Measurements from ENCODE around the gene ECPAS.
"Not testable (repeated sequence)": the region's sequence is repeated elsewhere in the genome, so short reads cannot be mapped to it uniquely, and the experiment has no call there.

Gene ECPAS

DNA sequence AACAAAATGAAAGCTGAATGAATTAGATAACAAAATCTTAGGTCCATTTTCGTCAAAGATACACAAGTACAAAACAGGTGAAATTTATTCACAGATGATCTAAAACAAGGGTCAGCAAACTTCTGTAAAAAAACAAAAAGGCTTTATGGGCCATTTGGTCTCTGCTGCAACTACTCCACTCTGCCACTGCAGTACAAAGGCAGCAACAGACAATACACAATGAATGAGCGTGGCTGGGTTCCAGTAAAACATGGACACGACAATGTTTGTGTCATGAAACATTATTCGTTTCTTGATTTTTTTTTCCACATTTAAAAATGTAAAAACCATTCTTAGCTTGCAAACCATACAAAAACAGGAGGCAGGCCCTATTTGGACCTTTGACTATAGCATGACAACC is 71.9 kb downstream of the ECPAS start:
- Mint-ChIP-seq H3K27ac (no peak overlapping the region), H3K36me3 (ENCODE audit: low read depth) (peaks cover 97% of the 10 kb centered on the region), H3K4me1 (ENCODE audit: low read depth) (no peaks in the 10 kb centered on the region), H3K9me3 (peaks cover 5% of the 10 kb centered on the region), H3K27me3 (no peaks in the 10 kb centered on the region), H3K4me3 (no peak overlapping the region)
- DNase-seq, result no peak

DNA sequence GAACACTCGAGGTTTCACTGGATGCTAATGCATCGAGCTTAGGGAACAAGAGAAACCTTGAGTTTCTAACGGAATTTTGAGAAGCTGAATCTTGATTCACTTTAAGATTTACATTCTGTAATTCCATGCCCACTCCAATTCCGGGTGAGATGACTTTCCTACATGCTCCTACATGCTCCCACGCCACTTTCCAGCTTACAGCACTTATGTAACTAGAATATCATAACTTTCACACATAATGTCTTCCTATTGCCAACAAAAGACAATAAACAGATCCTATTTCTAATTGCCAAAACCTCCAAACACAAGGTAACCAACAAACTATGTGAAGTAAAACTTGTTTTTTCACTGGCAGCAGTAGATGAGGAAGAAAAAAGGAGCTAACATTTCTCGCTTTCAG is 72.9 kb downstream of the ECPAS start:
- Mint-ChIP-seq H3K4me3 (no peak overlapping the region), H3K36me3 (ENCODE audit: low read depth) (peaks cover 97% of the 10 kb centered on the region), H3K27ac (peak overlapping the region; percentile 28), H3K9me3 (peaks cover 5% of the 10 kb centered on the region), H3K27me3 (no peaks in the 10 kb centered on the region), H3K4me1 (ENCODE audit: low read depth) (no peaks in the 10 kb centered on the region)
- no peak for DNase-seq

DNA sequence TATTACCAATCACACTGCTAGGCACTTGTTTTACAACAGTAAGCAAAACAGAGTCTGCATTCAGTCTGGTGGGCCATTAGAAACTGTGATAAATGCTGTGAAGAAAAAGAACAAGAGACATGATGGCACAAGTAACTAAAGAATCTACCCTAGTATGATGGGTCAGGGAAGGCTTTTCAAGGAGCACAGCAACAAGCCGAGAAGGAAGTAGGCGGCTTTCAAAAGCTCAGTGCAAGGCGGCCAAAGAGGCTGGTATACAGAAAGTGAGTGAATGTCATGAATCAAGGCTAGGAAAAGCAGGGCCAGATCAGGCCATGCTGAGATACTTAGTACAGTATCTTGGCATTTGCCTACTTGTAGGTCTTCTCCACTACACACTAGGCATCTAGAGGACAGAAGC is 76.4 kb downstream of the ECPAS start:
- Mint-ChIP-seq H3K36me3 (ENCODE audit: low read depth) (peaks cover 98% of the 10 kb centered on the region), H3K9me3 (peaks cover 18% of the 10 kb centered on the region), H3K27ac (no peak overlapping the region), H3K4me1 (ENCODE audit: low read depth) (no peaks in the 10 kb centered on the region), H3K27me3 (no peaks in the 10 kb centered on the region), H3K4me3 (no peak overlapping the region)
- DNase-seq, result no peak

DNA sequence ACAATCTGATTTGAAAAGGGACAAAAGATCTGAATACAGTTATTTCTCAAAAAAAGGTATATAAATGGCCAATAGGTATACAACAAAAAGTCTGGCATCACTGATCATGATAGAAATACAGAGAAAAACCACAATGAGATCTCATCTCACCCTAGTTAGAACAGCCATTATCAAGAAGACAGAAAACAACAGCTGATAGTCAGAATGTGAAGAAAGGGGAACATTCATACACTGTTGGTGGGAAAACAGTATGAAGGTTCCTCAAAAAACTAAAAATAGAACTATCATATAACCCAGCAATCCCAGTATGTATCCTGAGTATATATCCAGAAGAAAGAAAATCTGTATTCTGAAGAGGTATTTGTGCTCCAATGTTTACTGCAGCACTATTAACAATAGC is 78.5 kb downstream of the ECPAS start:
- no peak overlapping the region for H3K27ac Mint-ChIP-seq
- peaks cover 99% of the 10 kb centered on the region for H3K36me3 Mint-ChIP-seq (ENCODE audit: low read depth)
- no peaks in the 10 kb centered on the region for H3K4me1 Mint-ChIP-seq (ENCODE audit: low read depth)
- peaks cover 36% of the 10 kb centered on the region for H3K9me3 Mint-ChIP-seq
- no peak for DNase-seq
- H3K4me3 Mint-ChIP-seq, result no peak overlapping the region
- no peaks in the 10 kb centered on the region for H3K27me3 Mint-ChIP-seq

DNA sequence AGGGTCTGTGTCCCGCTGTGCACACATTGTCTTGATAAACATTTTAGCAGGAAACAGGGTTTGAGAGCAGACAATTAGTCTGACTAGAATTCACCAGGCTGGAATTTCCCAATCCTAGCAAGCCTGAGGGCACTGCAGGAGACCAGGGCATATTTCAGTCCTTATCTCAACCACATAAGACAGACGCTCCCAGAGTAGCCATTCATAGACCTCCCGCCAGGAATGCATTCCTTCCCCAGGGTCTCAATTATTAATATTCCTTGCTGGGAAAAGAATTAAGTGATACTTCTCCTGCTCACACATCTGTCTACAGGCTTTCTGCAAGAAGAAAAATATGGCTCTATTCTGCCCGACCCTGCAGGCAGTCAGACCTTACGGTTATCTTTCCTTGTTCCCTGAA is 82.7 kb downstream of the ECPAS start:
- not testable (repeated sequence) for H3K27me3 Mint-ChIP-seq; H3K4me3 Mint-ChIP-seq; H3K27ac Mint-ChIP-seq; H3K4me1 Mint-ChIP-seq (ENCODE audit: low read depth); DNase-seq
- Mint-ChIP-seq H3K36me3 (ENCODE audit: low read depth) (peaks cover 86% of the 10 kb centered on the region), H3K9me3 (peaks cover 34% of the 10 kb centered on the region)

DNA sequence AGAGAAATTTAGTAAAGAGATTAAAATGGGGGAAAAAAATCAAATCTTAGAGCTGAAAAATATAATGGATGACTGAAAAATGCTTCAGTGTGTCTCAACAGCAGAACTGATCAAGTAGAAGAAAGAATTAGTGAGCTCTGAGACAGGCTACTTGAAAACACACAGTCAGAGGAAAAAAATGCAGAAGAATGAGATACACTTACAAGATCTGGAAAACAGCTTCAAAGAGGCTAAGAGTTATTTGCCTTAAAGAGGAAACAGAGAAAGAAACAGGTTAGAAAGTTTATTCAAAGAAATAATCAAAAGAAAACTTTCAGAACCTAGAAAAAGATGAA is 83.7 kb downstream of the ECPAS start:
- H3K4me1 Mint-ChIP-seq (ENCODE audit: low read depth), result no peaks in the 10 kb centered on the region
- DNase-seq, result no peak
- H3K9me3 Mint-ChIP-seq, result peaks cover 29% of the 10 kb centered on the region
- no peak overlapping the region for H3K27ac Mint-ChIP-seq
- H3K27me3 Mint-ChIP-seq, result no peaks in the 10 kb centered on the region
- no peak overlapping the region for H3K4me3 Mint-ChIP-seq
- peaks cover 77% of the 10 kb centered on the region for H3K36me3 Mint-ChIP-seq (ENCODE audit: low read depth)

DNA sequence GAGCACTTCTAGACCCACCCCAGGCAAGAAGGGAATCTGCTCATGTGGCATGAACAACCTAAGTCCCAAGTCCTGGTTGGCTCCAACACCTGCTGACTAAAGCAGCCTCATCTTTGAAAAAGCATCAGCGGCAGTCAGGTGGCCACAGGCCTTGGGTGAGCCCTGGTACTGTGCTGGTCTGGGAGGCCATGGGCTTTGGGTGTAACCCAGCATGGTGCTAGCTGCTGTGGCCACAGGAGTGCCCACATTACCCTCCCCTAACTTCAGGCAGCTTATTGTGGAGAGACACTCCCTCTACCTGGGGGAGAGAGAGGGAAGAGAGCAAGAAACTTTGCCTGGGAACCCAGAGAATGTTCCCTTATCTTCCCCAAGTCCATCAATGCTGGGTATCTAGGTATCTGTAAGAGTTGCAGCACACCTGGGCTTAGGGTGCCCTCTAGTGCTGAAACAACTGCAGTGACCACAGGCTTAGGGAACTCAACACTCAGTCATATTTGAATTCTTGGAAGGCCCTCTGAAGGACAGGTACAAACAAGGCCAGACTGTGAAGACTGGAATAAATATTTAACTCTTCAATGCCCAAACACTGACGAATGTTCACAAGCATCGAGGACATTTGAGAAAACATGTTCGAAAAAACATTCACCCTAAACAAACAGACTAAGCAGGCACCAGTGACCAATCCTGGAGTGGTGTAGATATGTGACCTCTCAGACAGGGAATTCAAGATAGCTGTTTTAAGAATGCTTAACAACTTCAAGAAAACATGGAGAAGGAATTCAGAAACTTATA is 84.2 kb downstream of the ECPAS start:
- Mint-ChIP-seq H3K4me3 (no peak overlapping the region), H3K27me3 (no peaks in the 10 kb centered on the region), H3K4me1 (ENCODE audit: low read depth) (no peaks in the 10 kb centered on the region), H3K36me3 (ENCODE audit: low read depth) (peaks cover 71% of the 10 kb centered on the region), H3K27ac (no peak overlapping the region), H3K9me3 (peaks cover 24% of the 10 kb centered on the region)
- no peak for DNase-seq

DNA sequence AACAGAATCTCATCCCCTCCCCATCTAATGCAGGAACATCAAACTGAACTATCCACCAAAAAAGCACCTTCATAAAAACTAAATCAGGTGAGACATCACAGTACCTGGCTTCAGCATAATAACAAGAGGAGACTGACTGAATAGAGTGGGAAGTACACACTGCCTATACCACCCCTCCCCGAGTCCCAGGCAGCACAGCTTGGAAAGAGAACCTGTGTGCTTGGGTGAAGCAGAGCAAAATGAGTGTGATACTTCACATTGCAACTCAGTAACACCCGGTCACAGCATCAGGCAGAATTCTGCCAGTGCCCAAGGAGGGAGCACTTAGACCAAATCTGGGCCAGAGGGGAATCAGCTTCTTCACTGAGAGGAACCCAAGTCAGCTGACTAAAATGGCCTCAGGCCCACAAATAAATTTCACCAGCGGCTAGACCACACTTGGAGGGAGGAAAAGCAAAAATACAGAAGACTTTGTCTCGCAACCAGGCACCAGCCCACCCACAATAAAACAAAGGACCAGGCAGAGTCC is 84.9 kb downstream of the ECPAS start:
- H3K36me3 Mint-ChIP-seq (ENCODE audit: low read depth), result peaks cover 64% of the 10 kb centered on the region
- H3K27me3 Mint-ChIP-seq, result no peaks in the 10 kb centered on the region
- no peaks in the 10 kb centered on the region for H3K4me1 Mint-ChIP-seq (ENCODE audit: low read depth)
- H3K27ac Mint-ChIP-seq, result no peak overlapping the region
- DNase-seq, result no peak
- no peak overlapping the region for H3K4me3 Mint-ChIP-seq
- H3K9me3 Mint-ChIP-seq, result peaks cover 22% of the 10 kb centered on the region

DNA sequence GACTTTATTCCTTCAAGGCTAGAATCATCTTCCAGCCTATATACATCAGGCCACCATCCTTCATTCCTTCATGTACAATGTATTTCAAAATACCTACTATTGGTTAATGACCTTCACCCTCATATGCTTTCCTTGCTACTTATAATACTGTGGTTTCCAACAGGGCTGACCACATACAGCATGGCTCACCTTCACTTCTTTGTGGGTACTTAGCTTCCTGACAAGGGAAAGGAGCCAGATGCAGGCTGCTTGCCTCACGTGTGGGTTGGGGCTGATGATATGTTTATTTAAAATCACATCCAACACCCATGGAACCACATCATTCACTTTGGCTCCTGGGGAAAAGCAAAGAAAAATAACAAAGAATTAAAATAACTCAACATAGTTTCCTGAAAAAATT is 90.2 kb downstream of the ECPAS start:
- no peak for DNase-seq
- Mint-ChIP-seq H3K4me3 (no peak overlapping the region), H3K27ac (no peak overlapping the region), H3K9me3 (no peaks in the 10 kb centered on the region), H3K27me3 (no peaks in the 10 kb centered on the region), H3K36me3 (ENCODE audit: low read depth) (peaks cover 11% of the 10 kb centered on the region), H3K4me1 (ENCODE audit: low read depth) (no peaks in the 10 kb centered on the region)

DNA sequence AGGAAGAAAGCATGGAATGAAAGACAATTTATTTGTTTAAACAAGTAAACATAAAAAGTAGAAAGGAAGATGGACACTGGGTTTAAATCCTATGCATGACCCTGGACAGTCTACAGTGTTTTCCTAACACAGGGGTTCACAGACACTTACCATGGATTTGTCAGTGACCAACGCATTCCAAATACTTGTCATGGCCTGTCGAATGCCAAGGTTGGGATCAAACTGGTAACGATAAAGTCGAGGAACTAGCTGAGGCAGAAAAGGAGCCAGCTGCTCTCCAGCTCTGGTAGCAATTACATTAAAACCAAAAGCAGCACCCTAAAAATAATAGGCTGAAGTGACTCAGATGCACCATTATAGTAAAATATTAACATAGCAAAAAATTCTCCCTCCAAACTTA is 94.8 kb downstream of the ECPAS start:
- no peak overlapping the region for H3K4me3 Mint-ChIP-seq
- H3K36me3 Mint-ChIP-seq (ENCODE audit: low read depth), result peaks cover 6% of the 10 kb centered on the region
- H3K27ac Mint-ChIP-seq, result no peak overlapping the region
- H3K4me1 Mint-ChIP-seq (ENCODE audit: low read depth), result no peaks in the 10 kb centered on the region
- H3K27me3 Mint-ChIP-seq, result no peaks in the 10 kb centered on the region
- DNase-seq, result no peak
- no peaks in the 10 kb centered on the region for H3K9me3 Mint-ChIP-seq

DNA sequence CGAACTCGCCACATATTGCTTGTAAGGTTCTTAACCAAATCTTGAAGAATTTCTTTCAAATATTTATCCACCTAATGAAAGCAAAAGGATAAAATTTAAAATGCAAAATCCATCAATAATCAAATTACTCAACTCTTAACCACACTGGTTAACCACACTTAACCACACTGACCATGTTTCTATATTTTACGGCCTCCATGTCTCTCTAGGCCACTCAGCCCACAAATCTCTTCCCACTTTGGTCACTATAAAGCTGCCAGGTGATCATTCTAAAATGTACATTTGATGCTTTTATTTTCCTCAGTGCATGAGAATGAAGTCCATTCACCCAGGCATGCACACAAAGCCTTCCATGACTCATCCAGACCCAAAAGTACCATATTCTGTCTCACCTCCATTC is 97.8 kb downstream of the ECPAS start:
- DNase-seq, result no peak
- H3K36me3 Mint-ChIP-seq (ENCODE audit: low read depth), result peaks cover 35% of the 10 kb centered on the region
- no peaks in the 10 kb centered on the region for H3K4me1 Mint-ChIP-seq (ENCODE audit: low read depth)
- H3K27ac Mint-ChIP-seq, result no peak overlapping the region
- H3K27me3 Mint-ChIP-seq, result no peaks in the 10 kb centered on the region
- no peak overlapping the region for H3K4me3 Mint-ChIP-seq
- no peaks in the 10 kb centered on the region for H3K9me3 Mint-ChIP-seq

DNA sequence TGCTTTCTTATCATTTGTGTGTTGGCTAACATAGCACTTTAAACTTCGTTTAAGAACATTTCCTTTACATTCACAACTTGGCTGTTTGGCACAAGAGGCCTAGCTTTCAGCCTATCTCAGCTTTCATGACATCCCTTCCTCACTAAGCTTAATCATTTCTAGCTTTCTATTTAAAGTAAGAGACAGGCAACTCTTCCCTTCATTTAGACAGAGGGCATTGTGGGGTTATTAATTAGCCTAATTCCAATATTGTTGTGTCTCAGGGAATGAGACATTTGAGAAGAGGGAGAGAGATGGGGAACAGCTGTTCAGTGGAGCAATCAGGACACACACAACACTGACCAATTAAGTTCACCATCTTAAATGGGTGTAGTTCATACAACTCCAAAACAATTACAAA is 103.2 kb downstream of the ECPAS start:
- H3K27ac Mint-ChIP-seq, result no peak overlapping the region
- H3K4me1 Mint-ChIP-seq (ENCODE audit: low read depth), result no peaks in the 10 kb centered on the region
- H3K9me3 Mint-ChIP-seq, result no peaks in the 10 kb centered on the region
- no peak overlapping the region for H3K4me3 Mint-ChIP-seq
- no peaks in the 10 kb centered on the region for H3K27me3 Mint-ChIP-seq
- H3K36me3 Mint-ChIP-seq (ENCODE audit: low read depth), result peaks cover 84% of the 10 kb centered on the region
- no peak for DNase-seq

DNA sequence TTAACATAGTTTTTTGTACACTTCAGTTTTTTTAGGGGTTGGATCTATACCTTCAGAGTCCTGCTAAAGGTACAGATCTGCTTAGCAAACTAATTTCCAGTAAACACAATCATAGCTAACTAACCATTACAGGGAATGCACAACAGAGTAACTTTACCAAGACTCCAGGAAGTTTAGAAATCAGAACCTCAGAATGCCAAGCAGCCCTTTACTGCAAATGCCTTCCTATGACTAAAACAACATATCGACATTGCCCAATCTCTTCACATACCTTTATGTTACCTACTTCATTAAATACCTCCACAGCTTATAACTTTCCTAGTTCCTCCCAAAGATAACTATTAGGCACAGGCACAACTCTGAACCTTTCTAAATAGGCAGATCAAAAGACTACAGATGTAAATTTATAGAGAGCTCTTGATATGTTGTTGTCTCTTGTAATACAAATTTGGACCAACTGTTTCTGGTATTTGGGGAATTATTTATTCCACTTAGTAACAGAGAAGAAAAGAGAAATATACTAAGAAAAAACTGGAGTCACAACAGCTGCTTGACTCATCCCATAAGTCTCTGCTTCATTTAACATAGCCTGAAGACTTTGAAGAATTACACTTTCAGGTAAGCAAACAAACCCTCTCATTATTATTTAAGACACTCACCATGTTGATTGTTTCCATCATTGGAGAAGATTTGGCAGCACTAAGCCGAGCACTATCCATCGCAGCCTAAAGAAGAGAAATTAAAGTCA is 108.2 kb downstream of the ECPAS start:
- Mint-ChIP-seq H3K36me3 (ENCODE audit: low read depth) (peaks cover 96% of the 10 kb centered on the region), H3K27me3 (no peaks in the 10 kb centered on the region), H3K4me1 (ENCODE audit: low read depth) (no peaks in the 10 kb centered on the region), H3K4me3 (no peak overlapping the region), H3K9me3 (no peaks in the 10 kb centered on the region), H3K27ac (no peak overlapping the region)
- DNase-seq, result no peak

DNA sequence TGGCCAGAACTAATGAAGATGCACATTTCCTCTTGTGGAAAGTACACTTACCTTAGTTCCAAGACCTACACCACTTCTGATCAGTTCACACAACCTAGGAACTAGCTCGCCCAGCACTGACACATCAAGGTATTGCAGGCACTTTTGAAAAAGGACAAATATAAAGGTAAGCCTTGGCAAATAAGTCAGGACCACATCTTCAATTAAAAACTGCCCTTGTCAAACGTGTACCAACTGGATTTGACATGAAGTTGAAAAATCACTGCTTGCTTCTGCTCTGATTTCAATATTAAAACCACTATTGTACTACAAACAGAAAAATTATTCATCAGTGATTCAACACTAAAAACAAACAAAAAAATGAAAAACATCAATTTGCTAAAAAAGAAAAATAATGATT is 109.1 kb downstream of the ECPAS start:
- Mint-ChIP-seq H3K9me3 (no peaks in the 10 kb centered on the region), H3K36me3 (ENCODE audit: low read depth) (peaks cover 96% of the 10 kb centered on the region), H3K27me3 (no peaks in the 10 kb centered on the region), H3K27ac (no peak overlapping the region), H3K4me1 (ENCODE audit: low read depth) (no peaks in the 10 kb centered on the region), H3K4me3 (no peak overlapping the region)
- DNase-seq, result no peak

DNA sequence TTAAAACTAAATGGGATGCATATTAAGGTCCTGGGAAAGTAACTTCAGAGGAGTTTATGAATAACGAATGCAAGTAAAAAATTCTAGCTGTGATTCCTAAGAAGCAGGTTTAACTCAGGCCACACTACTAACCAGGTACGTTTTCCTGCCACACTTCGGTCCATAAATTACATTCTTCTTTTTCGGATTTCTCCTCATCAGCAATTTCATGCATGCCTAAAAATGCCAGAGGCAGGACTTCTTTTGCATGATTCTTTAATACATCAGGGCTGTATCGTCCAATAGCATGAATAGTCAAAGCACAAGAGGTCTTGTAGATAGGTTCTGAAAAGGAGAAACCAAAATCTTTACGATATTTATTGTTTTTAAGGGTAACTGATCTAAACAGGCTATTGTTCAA is 111.9 kb downstream of the ECPAS start:
- Mint-ChIP-seq H3K27ac (no peak overlapping the region), H3K36me3 (ENCODE audit: low read depth) (peaks cover 99% of the 10 kb centered on the region), H3K9me3 (no peaks in the 10 kb centered on the region), H3K4me3 (no peak overlapping the region), H3K27me3 (no peaks in the 10 kb centered on the region), H3K4me1 (ENCODE audit: low read depth) (no peaks in the 10 kb centered on the region)
- no peak for DNase-seq
